ENCODE results near the gene IQCK. TPM values are rescaled to one million over a fixed set of nuclear protein-coding genes. Genes with fewer than 3 reads are reported as not detected.

IQCK gene
- total and polyA plus RNA-seq, 2 donors (not counting 3 experiments of a cell fraction or from before 2014, with no cell fraction given), result 17.2 to 18.1 TPM

GRCh38 chr16:19886073-19886941 is 168.2 kb downstream of the IQCK start:
- Histone ChIP-seq H3K4me2 (ENCODE audit: insufficient read depth, low read length) (peak overlapping the region; percentile 87), H3K9ac (replicated peaks; ENCODE audit: extremely low read depth, insufficient read depth, low read length) (no peak overlapping the region), H3K36me3 (ENCODE audit: control insufficient read depth in 2 of 2, extremely low read depth in 1 of 2, insufficient read depth in 2 of 2, low read length in 2 of 2) (no peaks in the 10 kb centered on the region), H3K4me1 (ENCODE audit: control insufficient read depth, extremely low read depth, insufficient read depth, low read length) (peaks cover 21% of the 10 kb centered on the region), H2AFZ (ENCODE audit: low read depth, low read length) (peak overlapping the region; percentile 97), H4K20me1 (replicated peaks; ENCODE audit: control insufficient read depth, extremely low read depth, insufficient read depth, low read length) (no peaks in the 10 kb centered on the region), H3K9me1 (replicated peaks; ENCODE audit: control insufficient read depth, extremely low read depth, insufficient read depth, low read length) (no peaks in the 10 kb centered on the region), H3K4me3 (replicated peaks in 1 of 3; ENCODE audit: insufficient read depth in 1 of 3, low read depth in 1 of 3, low read length in 3 of 3) (peak overlapping the region in 1 of 3 experiments; percentile 8), H3K9me3 (replicated peaks; ENCODE audit: control insufficient read depth, insufficient read depth, low read length) (no peaks in the 10 kb centered on the region), H3K79me2 (ENCODE audit: control insufficient read depth, insufficient read depth, low read length) (no peaks in the 10 kb centered on the region), H3K27ac (ENCODE audit: insufficient read depth, low read depth, low read length) (no peak overlapping the region), H3K27me3 (ENCODE audit: control insufficient read depth in 2 of 2, insufficient read depth in 2 of 2, low read length in 2 of 2) (peaks cover 1 to 12% of the 10 kb centered on the region in 2 experiments)
- dilution Hi-C loops (cut with MboI; ENCODE audit: extremely low pct_ligation_motif_present, low sequenced_read_pairs), result no loop called here
- ChIA-PET CTCF (interaction anchor here (0.8 to 8.5 kb wide), 35 partner anchors 13 to 499 kb away, joined by 3 to 251 read pairs (median 3); partner anchors contain the start of genes IQCK, KNOP1 and VPS35L), POLR2A (interaction anchor here (1.0 kb wide), 2 partner anchors 285 to 297 kb away, joined by 4 to 7 read pairs; no protein-coding TSS in a partner anchor)
- DNase-seq (ENCODE audit: low read depth, low spot score) (peak; percentile 84), FAIRE-seq (peak; percentile 96)
- BruUV-seq (replicated peaks), result no TSS peak
- intact Hi-C loops (cut with micrococcal nuclease), result loop anchor here (1.0 to 5.0 kb wide), 7 partner anchors 168 to 497 kb away; partner anchors contain the start of genes CCP110, GDE1, IQCK and KNOP1
- TF ChIP-seq GATA2 (IDR thresholded peaks at IDR 0.05; ENCODE audit: insufficient read depth, insufficient read length, low read depth, low read length) (no peak), FOS (IDR thresholded peaks at IDR 0.05; ENCODE audit: borderline replicate concordance, insufficient read depth, low read length) (peak; percentile 15), CTCF (IDR thresholded peaks at IDR 0.05; ENCODE audit: extremely low read depth in 1 of 2, insufficient read depth in 1 of 2, low read depth in 1 of 2, low read length in 2 of 2) (peak; percentile 99)
- TF ChIP-seq, protein P1, sequence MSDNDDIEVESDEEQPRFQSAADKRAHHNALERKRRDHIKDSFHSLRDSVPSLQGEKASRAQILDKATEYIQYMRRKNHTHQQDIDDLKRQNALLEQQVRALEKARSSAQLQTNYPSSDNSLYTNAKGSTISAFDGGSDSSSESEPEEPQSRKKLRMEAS (IDR thresholded peaks at IDR 0.05; ENCODE audit: insufficient read depth, insufficient read length), result peak; percentile 87

All from endothelial cell of umbilical vein (primary cell).